Fibroblast of skin of back (primary cell): ENCODE data around the gene TPBG. TPM values are rescaled to one million over a fixed set of nuclear protein-coding genes. Genes with fewer than 3 reads are reported as not detected.

Experiments used
- DNase-seq: peaks from one replicate; pipeline ENCODE4 v3.0.0-alpha.2; 2013
- polyA plus RNA-seq, 2 experiments: library from polyadenylated mRNA; unstranded; fragments of 120-200 nt; gene quantifications; one replicate each; pipeline ENCODE4 v1.2.1, GENCODE V29; 2013; ENCODE audit not compliant: insufficient read length in 2 of 2

The TPBG gene
- 45.6 TPM for polyA plus RNA-seq (2013, experiment 1 of 2; ENCODE audit: insufficient read length)
- 24.3 TPM for polyA plus RNA-seq (2013, experiment 2 of 2; ENCODE audit: insufficient read length)

GRCh38 chr6:82363428-82364086 is at the start of gene TPBG:
TSS of gene TPBG (plus strand) at chr6:82363817. CDS start at chr6:82364962, 1,145 bp downstream.
- peak; percentile 79 for DNase-seq

GRCh38 chr6:82322386-82322785 is 41.2 kb upstream of the TPBG start:
- no peak for DNase-seq

- no peak for DNase-seq
Observed at GRCh38 chr6:82329766-82330165, 33.9 kb upstream of the TPBG start.

DNA sequence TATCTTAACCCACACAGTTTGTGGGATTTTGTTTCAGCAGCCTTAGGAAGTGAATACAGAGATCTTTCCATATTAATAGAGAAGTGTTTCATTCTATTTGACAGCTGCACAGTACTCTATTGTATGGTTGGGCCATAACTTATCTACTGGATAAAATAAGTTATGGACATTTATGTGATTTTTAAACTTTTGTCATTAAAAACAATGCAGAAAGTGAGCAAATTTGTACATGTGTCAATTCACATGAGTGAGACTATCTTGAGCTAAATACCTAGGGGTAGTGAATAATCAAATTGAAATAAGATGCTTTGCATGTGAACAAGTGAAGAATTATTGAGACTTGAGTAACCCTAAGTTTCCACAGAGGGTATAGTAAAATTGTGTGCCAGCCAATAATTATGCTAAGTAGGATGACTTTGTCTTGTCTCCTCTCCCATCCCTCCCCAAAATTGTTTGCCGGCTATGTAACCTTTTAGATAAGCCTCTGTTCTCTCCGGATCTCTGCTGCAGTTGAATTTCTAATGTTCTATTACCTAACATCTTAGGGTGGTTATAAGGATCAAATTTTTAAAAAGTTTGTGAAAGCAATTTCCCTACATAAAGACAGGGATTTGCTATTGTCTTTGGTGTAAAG is 33.3 kb upstream of the TPBG start:
- no peak for DNase-seq

GRCh38 chr6:82331031-82331773 is 32.4 kb upstream of the TPBG start:
- peak; percentile 50 for DNase-seq

DNA sequence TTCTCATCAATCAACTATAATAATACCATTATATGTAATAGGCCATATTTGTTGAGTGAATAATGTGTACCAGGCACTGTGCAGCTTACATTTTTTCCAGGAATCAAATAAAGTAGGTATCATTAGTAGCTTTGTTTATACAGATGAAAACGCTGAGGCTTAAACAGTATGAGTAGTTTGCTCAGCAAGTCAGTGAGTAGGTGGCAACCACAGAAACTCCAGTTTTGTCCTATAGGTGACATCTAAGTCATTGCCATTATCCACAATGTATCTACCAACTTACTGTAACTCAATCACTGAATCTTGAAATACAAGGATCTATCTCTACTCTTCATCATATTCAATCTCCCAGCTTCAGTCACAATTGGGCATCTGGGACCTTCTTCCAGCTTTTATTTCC is 29.8 kb upstream of the TPBG start:
- no peak for DNase-seq

DNA sequence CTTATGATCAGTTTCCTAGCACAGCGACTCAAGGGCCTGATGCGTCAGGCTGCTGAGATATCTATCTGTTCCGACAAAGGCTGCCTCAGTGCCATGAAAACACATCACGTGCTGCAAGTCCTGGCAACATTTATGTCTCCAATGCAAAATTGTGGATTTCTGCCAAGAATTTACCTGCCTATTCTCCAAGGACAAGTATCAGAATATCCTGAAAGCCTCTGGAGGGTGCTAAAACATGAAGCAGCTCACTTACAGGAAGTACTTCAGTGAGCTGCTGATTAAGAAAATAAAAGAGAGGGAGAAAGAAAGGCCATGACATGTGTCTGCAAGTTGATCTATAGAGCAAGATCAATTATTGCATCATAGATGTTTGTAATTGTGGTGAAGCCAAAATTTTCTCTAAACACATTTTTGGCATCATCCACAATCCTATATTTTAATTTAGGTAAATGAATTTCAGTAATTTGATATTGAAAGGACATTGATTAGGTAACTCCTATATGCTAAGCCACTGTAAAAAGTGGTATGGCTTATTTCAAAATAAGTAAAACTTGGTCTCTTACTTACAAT is 25.8 kb upstream of the TPBG start:
- no peak for DNase-seq

DNA sequence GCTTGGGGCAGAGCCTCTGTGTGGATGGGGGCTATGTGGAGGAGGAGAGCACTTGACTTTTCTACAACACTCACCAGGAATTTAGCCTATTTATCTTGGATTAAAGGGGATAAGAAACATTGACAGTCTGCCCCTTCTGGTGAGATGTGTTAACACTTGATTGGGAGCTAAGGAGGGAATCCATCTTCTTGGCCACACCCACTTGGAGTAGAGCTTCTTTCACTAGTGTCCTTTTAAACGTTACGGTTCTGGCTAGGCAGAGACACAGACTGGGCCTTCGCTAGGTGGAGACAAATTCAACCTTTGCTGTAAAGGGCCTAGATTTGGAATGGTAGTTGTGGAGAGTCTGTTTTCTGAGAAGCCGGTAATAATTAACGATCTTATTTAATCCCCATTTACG is 15.5 kb upstream of the TPBG start:
- peak; percentile 13 for DNase-seq

- peak; percentile 15 for DNase-seq
Observed at GRCh38 chr6:82353848-82354247, 9.8 kb upstream of the TPBG start.

GRCh38 chr6:82360552-82360951 is 3.1 kb upstream of the TPBG start:
- no peak for DNase-seq

DNA sequence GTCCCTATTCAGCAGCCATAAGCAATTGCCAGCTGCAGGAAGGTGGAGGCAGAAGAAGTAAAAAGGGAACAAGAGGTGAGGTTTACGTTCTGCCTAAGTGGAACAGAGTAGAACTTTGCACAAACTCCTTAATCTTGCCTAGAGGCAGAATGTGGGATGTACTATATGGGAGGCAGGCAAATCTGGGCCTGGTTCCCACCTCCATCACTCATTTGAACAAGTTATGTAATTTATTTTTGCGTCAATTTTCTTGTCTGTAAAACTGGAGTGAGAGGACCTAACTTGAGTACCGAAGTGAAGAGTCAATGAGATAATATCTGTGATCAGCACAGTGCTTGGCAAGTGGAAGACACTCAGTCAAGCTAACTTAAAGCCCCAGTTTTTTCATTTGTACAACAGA is 2.0 kb upstream of the TPBG start:
- no peak for DNase-seq

- no peak for DNase-seq
Observed at GRCh38 chr6:82362144-82362543, 1.5 kb upstream of the TPBG start.

DNA sequence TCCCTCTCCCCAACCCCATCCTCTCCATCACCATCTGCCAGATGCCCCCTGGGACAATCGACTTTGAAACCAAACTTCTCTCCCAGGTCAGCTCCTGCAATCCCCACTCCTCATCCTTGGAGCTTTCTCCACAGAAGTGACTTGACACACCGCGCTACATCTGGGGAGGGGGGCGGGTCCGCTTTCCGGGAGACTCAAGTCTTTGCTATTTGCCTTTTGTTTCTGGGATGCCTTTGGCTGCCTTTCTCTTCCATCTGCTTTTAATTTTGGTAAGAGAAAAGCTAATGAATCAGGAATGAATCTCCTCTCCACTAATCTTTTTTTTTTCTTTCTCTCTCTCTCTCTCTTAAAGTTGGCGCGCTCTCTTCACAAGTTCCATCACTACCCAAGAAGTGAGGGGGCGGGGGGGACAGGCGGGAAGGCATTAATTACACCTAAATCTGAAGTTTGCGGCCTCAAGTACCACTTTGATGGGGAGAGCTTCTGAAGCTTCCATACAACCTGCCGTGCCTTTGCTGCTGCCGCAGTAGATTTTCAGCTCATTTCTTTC is 664 bp upstream of the TPBG start:
- peak; percentile 95 for DNase-seq

- DNase-seq, result peak; percentile 75
Observed at GRCh38 chr6:82364087-82365015, 734 bp downstream of the TPBG start.

DNA sequence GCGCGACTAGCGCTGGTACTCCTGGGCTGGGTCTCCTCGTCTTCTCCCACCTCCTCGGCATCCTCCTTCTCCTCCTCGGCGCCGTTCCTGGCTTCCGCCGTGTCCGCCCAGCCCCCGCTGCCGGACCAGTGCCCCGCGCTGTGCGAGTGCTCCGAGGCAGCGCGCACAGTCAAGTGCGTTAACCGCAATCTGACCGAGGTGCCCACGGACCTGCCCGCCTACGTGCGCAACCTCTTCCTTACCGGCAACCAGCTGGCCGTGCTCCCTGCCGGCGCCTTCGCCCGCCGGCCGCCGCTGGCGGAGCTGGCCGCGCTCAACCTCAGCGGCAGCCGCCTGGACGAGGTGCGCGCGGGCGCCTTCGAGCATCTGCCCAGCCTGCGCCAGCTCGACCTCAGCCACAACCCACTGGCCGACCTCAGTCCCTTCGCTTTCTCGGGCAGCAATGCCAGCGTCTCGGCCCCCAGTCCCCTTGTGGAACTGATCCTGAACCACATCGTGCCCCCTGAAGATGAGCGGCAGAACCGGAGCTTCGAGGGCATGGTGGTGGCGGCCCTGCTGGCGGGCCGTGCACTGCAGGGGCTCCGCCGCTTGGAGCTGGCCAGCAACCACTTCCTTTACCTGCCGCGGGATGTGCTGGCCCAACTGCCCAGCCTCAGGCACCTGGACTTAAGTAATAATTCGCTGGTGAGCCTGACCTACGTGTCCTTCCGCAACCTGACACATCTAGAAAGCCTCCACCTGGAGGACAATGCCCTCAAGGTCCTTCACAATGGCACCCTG is 1.6 kb downstream of the TPBG start:
- DNase-seq, result peak; percentile 37

GRCh38 chr6:82367704-82368103 is 4.1 kb downstream of the TPBG start:
- DNase-seq, result no peak

DNA sequence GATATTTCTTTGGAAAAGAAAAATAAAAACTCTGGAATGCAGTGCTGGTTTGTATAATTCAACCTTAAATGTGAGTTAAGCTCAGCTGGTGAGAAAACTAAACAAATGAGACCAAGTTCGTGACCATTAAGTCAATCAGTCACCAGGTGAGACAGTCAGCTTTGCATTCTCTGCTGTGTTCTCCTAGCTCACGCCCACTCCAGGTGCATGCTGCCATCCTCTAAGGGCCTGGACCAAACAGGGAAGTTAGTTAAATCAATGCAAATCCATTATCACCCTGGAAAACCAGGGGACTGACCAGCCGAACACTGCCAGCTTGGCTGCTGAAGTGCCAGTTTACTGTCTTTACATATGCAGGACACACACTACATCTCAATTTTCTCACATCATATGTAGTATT is 7.2 kb downstream of the TPBG start:
- no peak for DNase-seq

GRCh38 chr6:82371799-82372546 is 8.4 kb downstream of the TPBG start:
- peak; percentile 76 for DNase-seq

GRCh38 chr6:82372656-82373055 is 9.0 kb downstream of the TPBG start:
- DNase-seq, result peak; percentile 47

- no peak for DNase-seq
Observed at GRCh38 chr6:82374516-82374915, 10.9 kb downstream of the TPBG start.
